Keratinocyte (primary cell): ENCODE measurements around the gene FOXE1.

Experiments used
- EZH2 ChIP-seq: IDR thresholded peaks from one replicate; pipeline ENCODE4 v1.6.1; 2012; ENCODE audit warnings: inconsistent platforms, mild to moderate bottlenecking, low read length, moderate library complexity
- TF ChIP-seq, protein P1 (sequence below), 3 experiments: IDR thresholded peaks in 1 of 3; conservative IDR thresholded peaks in 1 of 3; optimal IDR thresholded peaks in 1 of 3; 2 replicates in 2 of 3; 3 replicates in 1 of 3; pipeline versions ENCODE3 to v1.5.1; 2011; ENCODE audit warnings: low read length in 3 of 3, mild to moderate bottlenecking in 3 of 3, moderate library complexity in 2 of 3, control low read depth in 1 of 3, inconsistent platforms in 1 of 3; ENCODE audit not compliant: insufficient read depth in 2 of 3; ENCODE audit errors: extremely low read depth in 1 of 3

DNA sequence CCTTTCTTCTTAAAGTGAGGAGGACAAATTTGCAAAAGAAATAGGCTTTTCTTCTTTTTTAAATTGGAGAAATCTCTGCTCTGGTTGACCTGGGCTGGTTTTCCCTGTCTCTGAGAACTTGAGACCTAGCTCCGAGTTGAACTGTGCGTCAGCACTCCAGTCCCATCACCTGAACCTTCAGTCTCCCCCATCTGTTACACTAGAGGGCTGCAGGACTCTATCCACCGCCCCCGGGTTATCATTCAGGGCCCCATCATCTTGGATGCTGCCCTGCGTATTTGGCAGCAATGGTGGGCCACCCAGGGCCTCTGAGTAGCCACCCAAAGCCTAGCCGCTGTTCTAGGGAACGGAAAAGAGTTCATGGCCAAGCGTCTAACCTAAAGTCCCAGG, 2.5 kb downstream of the FOXE1 start:
- TF ChIP-seq, protein P1, sequence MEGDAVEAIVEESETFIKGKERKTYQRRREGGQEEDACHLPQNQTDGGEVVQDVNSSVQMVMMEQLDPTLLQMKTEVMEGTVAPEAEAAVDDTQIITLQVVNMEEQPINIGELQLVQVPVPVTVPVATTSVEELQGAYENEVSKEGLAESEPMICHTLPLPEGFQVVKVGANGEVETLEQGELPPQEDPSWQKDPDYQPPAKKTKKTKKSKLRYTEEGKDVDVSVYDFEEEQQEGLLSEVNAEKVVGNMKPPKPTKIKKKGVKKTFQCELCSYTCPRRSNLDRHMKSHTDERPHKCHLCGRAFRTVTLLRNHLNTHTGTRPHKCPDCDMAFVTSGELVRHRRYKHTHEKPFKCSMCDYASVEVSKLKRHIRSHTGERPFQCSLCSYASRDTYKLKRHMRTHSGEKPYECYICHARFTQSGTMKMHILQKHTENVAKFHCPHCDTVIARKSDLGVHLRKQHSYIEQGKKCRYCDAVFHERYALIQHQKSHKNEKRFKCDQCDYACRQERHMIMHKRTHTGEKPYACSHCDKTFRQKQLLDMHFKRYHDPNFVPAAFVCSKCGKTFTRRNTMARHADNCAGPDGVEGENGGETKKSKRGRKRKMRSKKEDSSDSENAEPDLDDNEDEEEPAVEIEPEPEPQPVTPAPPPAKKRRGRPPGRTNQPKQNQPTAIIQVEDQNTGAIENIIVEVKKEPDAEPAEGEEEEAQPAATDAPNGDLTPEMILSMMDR (optimal IDR thresholded peaks at IDR 0.05 in 1 of 3, IDR thresholded peaks at IDR 0.05 in 1 of 3, conservative IDR thresholded peaks at IDR 0.05 in 1 of 3; ENCODE audit: extremely low read depth in 1 of 3, insufficient read depth in 2 of 3, low read length in 3 of 3), result no peak
- TF ChIP-seq EZH2, result no peak
